Epithelial cell of esophagus (primary cell): ENCODE results near the gene PAK1.

Experiments used
- DNase-seq: peaks from one replicate; pipeline ENCODE4 v3.0.0; 2010; ENCODE audit warnings: low read depth
- H3K4me3 ChIP-seq: 2 replicates; pipeline ENCODE4 v1.5.1; 2011; ENCODE audit warnings: mild to moderate bottlenecking, low read length, control low read depth
- TF ChIP-seq, protein P1 (sequence below): IDR thresholded peaks from 2 replicates; pipeline ENCODE4 v1.5.1; 2011; ENCODE audit warnings: low read depth, mild to moderate bottlenecking, low read length, control low read depth, inconsistent platforms; ENCODE audit not compliant: insufficient read depth; ENCODE audit errors: missing control alignments

PAK1 gene

DNA sequence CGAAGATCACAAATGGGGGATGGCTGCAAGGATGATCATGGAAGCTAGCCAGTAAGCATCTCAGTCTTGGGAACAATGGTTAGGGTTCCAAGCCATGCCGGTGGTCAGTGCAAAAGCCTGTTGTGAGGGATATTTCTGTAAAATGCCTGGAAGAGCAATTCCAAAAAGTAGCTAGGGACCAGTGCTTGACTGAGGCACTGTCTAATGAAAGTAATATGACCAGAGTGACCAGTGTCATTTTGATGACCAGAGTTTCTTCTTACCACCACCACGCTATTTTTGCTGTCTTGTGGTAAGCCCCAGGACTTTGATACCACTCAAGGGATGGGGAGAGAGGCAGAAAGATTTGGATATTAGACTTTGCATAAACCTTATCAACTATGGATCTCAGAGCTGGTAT lies 190.8 kb downstream of the PAK1 start:
- TF ChIP-seq, protein P1, sequence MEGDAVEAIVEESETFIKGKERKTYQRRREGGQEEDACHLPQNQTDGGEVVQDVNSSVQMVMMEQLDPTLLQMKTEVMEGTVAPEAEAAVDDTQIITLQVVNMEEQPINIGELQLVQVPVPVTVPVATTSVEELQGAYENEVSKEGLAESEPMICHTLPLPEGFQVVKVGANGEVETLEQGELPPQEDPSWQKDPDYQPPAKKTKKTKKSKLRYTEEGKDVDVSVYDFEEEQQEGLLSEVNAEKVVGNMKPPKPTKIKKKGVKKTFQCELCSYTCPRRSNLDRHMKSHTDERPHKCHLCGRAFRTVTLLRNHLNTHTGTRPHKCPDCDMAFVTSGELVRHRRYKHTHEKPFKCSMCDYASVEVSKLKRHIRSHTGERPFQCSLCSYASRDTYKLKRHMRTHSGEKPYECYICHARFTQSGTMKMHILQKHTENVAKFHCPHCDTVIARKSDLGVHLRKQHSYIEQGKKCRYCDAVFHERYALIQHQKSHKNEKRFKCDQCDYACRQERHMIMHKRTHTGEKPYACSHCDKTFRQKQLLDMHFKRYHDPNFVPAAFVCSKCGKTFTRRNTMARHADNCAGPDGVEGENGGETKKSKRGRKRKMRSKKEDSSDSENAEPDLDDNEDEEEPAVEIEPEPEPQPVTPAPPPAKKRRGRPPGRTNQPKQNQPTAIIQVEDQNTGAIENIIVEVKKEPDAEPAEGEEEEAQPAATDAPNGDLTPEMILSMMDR = no peak
- no peak for DNase-seq
- H3K4me3 ChIP-seq = no peak overlapping the region

DNA sequence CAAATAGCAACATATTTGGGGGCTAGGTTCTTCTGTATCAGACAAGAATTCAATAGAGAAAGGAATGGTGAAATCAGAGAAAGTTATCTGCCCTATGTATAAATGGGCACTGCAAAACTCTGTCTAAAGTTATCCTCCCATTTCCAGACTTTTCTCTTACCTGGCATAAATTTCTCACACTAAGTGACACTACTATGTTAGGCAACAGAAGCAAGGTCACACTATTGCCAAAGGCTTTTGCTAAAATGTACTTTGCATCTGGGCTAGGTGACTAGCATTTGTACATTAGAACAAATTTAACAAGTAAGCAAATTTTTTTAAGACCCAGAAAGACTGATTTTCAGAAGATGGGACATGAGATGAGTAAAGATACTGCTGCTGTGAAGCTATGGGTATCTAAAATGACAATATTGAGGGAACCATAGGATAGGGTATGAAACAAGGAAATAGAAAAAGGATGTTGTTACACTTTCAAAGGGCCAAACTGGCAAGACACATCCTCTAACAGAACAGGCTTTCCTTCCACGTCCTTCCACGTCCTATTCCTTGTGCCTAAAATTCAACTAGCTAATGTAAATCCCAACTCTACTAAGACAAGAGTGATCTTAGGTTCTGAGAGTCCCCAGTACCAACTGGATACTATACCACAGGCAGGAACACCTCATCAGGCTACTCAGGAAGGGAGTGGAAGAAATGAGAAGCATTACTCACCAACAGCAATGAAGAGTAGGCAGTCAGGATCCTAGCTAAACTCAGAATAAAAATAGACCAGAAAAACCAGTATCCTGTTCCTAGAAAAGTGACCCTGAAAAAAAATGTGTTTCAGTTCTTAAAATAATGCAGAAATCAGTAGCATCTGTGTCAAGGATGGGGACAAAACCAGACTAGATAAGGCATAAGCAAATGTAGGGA lies 195.0 kb downstream of the PAK1 start:
- H3K4me3 ChIP-seq = no peak overlapping the region
- TF ChIP-seq, protein P1 = no peak
- DNase-seq = peak; percentile 84

- no peak for DNase-seq
- H3K4me3 ChIP-seq = no peak overlapping the region
- TF ChIP-seq, protein P1 = no peak
Observed at GRCh38 chr11:77276271-77276670, 197.6 kb downstream of the PAK1 start.
